Myocyte (in vitro differentiated cells): ENCODE results near the gene RARB. TPM values are rescaled to one million over a fixed set of nuclear protein-coding genes. Genes with fewer than 3 reads are reported as not detected.

Source experiments
- DNase-seq: peaks from one replicate; pipeline ENCODE4 v3.0.0-alpha.2; 2012; ENCODE audit warnings: low read depth
- total RNA-seq: library from RNA; depleted of rRNA; stranded (reverse); fragments of >200 nt; gene quantifications from 2 replicates; pipeline ENCODE4 v1.2.3, GENCODE V29; 2014

The RARB gene
- total RNA-seq, 1 donor from 2014 or later = 0.13 TPM

GRCh38 chr3:25447285-25447684 lies 19.2 kb downstream of the RARB start:
- DNase-seq = no peak

- no peak for DNase-seq
Measured at GRCh38 chr3:25447925-25448324, 19.9 kb downstream of the RARB start.

- peak; percentile 95 for DNase-seq
Measured at GRCh38 chr3:25448750-25449692, 21.0 kb downstream of the RARB start.

- DNase-seq = no peak
Measured at GRCh38 chr3:25449857-25450256, 21.8 kb downstream of the RARB start.

- peak; percentile 73 for DNase-seq
Measured at GRCh38 chr3:25452192-25452591, 24.1 kb downstream of the RARB start.

GRCh38 chr3:25452740-25453139 lies 24.7 kb downstream of the RARB start:
- no peak for DNase-seq

GRCh38 chr3:25453619-25454004 lies 25.5 kb downstream of the RARB start:
- peak; percentile 58 for DNase-seq

GRCh38 chr3:25454005-25454927 lies 26.2 kb downstream of the RARB start:
- DNase-seq = no peak

GRCh38 chr3:25455441-25456132 lies 27.5 kb downstream of the RARB start:
- DNase-seq = no peak

- no peak for DNase-seq
Measured at GRCh38 chr3:25456723-25457670, 28.9 kb downstream of the RARB start.

- DNase-seq = peak; percentile 60
Measured at GRCh38 chr3:25457671-25458419, 29.8 kb downstream of the RARB start.

- no peak for DNase-seq
Measured at GRCh38 chr3:25458420-25458814, 30.4 kb downstream of the RARB start.

GRCh38 chr3:25460751-25461150 lies 32.7 kb downstream of the RARB start:
- no peak for DNase-seq

- DNase-seq = no peak
Measured at GRCh38 chr3:25461946-25462345, 33.9 kb downstream of the RARB start.

- no peak for DNase-seq
Measured at GRCh38 chr3:25462495-25462894, 34.4 kb downstream of the RARB start.

GRCh38 chr3:25463836-25464418 lies 35.9 kb downstream of the RARB start:
- no peak for DNase-seq

- DNase-seq = peak; percentile 29
Measured at GRCh38 chr3:25465266-25465860, 37.3 kb downstream of the RARB start.

- peak; percentile 26 for DNase-seq
Measured at GRCh38 chr3:25468866-25469319, 40.8 kb downstream of the RARB start.

- no peak for DNase-seq
Measured at GRCh38 chr3:25469558-25469957, 41.5 kb downstream of the RARB start.
